ENCODE data around the gene THBS2.

THBS2 gene

DNA sequence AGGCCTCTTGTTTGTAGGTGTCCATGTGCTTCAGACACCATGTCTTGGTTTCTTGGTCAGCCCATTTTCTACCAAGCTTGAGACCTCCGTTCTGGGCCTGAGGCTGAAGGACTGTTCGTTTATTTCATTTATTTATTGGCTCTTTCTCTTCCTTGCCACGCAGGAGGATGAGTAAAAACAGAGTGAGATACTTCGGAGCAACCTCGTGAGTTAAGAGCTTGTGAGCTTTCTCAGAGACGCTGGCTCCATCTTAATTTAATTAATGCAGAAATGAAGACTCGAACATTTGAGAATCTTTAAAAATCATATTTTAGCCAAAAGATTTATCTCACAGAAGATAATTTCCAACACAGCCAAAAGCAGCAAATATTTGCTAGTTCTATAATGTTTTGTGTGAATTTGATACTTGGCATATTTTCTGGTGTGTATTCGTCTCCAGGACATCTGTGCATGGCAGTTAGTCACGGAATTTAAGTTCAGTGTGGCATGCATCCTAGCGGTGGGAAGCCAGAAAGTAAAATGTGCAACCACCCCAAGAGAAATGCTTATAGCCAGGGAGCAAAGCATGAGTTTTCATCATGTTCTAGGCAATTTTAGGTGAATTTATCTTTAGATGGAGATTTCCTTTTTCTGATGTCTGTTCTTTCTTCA lies 76.0 kb downstream of the THBS2 start:
- no peak for DNase-seq

DNA sequence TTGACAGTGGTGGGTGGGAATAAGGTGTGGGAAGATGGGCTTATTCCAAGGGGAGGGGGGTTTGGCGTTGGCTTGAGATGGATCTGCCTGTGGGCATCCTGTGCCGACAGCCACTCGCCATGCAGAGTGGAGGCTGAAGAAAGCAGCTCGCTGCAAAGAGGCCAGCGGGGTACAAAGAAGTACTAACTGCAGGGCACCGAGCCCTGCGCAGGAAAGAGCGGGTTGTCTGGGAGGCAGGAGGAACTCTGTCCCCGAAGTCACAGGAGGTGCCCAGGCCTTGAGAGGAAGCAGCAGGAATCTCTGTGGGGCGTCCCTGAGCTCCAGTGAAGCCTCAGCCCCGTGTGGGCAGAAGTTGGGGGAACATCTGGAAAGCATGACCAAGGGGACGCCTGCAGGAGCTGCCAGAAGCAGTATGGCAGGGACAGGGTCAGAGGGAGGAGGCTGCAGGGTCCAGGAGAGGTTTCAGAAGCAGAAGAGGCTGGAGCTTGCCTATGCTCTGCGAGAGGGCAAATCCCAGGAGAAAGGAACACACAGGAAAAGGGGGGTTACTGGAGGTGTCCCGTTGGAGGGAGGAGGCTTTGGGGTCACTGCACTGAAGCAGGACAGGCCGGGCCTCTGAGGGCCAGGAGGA lies 77.2 kb downstream of the THBS2 start:
- no peak for DNase-seq

DNA sequence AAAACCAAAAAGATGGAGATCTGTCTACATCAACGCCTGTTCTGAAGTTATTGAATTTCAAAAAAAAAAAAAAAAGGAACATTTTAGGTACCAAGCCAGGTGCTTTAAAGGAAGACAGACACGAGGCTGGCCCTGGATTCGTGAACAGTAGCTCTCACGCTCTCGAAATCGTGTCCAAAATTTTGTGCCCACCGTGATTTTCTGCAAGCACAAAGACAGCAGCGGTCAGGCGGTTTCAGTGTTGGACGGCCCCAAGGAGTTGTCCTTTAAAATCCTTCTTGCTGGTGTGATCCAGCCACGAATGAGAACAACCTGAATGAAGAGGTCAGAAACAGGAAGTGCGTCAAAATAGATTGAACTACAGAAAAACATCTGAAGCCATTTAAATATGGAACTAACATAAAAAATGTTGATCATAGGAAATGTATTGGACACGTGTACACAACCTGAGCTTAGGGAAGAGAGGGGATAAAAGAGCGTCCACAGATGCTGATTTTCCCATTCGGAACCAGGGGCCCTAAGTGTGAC lies 78.2 kb downstream of the THBS2 start:
- no peak for DNase-seq

DNA sequence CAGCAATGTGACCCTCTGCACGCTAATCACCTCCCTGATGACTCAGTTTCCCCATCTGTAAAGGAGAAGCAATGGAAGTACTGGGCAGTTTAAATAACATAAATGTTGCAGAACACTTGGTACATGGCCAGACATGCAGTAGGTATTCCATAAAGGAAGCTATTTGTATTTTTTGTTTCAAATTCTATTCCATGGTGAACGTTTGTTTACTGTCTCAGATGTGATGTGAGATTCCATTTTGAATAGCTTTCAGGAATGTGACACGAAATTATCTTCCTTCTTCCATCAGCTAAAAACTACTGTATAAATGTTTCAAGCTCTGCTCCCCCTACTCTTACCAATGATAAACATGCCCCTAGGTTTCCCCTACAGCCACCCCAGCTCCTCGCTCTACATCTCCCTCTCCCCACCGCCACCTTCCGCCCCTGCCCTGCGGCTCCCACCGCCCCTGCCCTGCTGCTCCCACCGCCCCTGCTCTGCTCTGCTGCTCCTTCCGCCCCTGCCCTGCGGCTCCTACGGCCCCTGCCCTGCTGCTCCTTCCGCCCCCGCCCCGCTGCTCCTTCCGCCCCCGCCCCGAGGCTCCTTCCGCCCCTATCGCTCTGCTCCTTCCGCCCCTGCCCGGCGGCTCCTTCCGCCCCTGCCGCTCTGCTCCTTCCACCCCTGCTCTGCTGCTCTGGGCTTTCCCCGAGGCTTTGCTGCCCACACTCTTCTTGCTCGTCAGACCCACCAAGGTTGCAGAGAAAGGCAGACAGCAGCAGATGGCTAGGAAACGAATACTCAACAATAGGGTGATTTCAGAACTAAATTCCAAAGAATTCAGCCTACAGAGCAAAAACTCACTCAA lies 78.9 kb downstream of the THBS2 start:
- no peak for DNase-seq

DNA sequence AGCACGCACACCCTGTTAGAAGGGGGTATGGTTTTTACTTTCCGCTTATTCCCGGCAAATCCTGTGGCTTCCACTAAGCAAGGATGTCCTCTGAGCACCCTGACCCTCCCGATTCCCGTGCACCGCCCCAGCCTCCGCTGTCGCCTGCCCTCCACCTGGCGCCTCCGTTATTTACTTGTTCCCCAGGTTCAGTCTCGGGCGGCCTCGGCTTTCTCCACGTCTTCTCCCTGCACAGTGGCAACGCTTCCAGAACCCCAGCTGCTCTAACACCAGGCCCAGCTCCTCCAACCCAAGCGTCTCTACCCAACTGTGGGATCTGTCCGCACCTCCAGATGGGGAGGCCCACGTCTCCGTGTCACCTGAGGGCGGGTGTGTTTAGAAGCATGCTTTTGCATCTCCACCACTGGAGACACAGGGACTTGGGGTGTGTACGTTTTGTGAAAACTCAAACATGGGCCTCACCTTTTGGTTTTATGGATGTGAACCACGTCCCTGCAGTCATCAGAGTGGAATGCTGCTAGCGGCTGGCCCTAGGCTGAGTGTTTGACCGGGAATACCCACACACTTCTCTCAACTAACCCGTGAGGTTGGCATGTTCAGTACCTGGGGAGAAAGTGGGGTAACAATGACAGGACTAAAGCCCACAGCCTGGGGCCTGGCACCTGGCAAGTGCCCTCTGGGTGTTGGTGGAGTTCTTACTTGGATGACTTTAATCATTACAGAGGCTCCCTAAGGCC lies 79.9 kb downstream of the THBS2 start:
- DNase-seq, result no peak

DNA sequence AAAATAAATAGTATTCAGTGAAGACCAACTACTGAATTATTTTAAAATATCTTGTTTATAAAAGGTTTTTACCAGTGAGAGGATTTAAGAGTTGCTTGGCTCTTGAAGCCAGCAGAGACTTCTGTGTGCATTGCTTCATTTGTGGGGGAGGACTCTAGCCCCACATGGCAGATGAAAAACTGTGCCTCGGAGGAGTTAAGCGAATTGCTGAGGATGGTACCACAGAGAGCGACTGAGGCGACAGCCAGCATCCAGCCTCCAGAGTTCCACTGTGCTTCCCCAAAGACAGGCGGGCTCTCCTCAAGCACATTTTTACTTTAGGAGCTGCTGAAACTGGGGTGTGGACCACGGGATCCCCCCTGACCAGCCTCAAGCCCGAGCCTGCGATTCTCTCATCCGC lies 80.7 kb downstream of the THBS2 start:
- DNase-seq, result no peak

DNA sequence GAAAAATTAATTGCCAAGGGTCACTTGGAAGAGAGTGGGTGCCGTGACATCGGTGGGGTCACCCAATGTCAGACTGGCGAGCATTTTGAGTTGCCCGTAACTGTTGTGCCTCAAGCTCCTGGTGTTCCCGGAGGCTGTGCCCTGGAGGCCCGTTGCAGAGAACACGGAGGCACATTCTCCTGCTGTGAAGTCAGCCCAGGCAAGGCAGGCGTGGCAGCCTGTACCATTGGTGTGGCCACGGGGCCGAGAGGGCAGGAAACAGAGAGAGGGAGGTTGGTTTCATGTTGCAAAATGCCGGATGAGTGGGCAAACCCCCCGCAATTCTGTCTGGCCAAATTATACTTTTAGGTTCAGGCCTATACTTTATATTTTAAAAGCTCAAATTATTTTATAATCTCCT lies 81.2 kb downstream of the THBS2 start:
- DNase-seq, result no peak

DNA sequence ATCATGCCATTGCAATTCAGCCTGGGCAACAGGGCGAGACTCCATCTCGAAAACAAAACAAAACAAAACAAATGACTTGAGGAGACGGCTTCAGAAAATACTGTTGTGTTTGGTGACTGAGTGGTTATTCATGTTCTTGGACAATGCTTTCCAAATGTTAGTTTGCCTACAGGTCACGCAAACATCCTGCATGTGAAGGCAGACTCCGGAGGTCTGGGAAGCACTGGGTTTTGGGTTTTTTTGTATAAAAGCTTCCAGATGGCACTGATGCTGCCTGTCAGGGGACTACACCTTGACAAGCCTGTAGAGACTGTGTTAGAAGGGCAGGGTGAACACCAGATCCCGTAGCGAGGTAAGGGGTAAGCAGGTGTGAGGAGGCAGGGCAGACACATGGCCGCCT lies 81.7 kb downstream of the THBS2 start:
- DNase-seq, result no peak

DNA sequence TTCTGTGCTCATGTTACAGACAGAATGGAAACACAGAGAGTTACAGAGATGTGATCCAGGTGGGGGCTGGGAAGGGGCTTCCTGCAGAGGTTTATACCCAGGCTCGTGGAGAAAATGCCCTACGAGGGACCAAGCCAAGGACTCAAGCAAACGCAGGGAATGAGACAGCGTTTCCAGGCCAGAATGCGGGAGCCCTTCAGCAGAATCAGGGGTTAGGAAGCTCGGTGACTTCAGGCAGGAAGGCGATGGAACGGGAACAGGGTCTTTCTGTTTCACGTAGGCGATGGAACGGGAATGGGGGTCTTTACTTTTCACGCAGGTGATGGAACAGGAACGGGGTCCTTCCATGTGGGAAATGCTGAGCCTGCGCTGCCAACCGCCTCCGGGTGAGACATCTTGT lies 82.6 kb downstream of the THBS2 start:
- no peak for DNase-seq

DNA sequence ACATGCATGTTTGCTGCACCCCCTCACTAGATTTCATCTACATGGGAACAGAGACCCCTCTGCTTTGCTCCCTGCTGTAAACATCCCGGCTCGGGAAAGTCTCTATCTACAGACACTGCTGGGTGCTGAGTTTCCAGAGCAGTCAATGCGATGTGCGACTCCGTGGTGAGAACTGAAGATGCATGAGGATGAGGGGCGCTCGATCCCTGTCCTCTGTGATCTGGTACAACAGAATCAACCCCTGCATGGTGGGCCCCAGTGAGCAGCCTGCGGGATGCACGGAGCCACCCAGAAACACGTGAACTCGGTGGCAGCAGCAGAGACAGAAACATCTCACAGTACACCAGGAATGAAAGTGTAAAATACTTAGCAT lies 83.1 kb downstream of the THBS2 start:
- DNase-seq, result no peak

DNA sequence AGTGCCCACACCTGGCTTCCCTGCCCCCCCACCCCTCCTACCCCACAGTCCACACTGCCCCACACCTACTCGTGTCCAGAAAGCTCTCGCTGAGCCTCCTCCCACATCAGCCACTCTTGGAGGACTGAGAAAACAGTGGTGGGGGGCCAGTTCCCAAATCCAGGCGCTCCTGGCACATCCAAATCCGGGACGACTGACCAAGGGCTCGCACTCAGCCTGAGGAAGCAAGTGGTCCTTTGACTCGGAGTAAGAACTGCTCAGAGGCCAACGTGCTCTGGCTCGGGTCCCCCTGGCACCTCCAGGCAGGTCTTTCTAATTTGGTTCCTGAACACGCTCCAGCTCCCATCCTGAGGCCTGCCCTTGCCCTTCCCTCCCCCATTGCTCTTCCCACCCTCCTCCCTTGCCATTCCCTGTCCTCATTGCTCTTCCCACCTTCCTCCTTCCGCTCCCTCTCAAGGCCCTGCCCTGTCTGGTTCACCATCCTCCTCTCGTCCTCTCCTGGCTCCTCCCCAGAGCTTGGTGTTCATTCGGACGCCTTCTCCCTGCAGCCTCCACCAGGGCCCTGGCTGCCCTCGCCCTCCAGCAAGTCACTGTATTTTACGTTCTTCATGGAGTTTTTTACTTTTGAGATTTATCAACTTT lies 83.6 kb downstream of the THBS2 start:
- DNase-seq, result no peak

DNA sequence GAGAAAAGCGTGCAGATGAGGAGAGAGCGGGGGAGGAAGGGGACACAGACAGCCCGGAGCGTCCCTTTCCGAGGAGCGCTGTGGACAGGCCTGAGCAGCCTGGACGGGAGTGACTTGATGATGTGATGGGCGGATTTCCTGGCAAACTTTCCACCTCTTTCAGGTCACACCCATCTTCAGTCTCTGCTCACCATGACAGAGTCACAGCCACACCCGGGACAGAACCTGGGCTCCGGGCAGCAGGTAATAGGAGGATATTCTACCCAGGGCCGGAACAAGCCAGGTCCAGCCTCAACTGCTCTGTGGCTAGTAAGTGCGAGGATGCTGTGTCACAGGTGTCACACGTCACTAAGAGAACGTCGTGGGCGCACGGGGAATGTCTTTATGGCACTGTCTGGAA lies 84.3 kb downstream of the THBS2 start:
- no peak for DNase-seq

DNA sequence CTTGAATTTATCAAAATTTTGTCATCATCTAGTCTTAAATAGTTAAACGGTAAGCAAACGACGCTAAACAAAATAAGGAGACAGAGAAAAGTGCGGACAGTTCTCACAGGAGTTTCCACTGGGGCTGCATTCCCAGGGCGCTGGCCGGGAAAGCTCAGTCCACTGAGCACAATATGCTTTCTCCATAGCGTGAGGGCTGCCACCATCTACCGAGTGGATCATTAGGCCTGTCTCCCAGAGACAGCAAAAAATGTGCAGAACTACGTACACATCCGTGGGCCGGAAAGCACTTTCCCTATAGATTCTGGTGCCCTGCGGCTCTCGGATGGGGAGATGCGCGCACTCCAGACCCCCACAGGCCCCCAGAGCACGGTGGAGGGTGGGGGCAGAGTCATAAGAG lies 84.9 kb downstream of the THBS2 start:
- no peak for DNase-seq

DNA sequence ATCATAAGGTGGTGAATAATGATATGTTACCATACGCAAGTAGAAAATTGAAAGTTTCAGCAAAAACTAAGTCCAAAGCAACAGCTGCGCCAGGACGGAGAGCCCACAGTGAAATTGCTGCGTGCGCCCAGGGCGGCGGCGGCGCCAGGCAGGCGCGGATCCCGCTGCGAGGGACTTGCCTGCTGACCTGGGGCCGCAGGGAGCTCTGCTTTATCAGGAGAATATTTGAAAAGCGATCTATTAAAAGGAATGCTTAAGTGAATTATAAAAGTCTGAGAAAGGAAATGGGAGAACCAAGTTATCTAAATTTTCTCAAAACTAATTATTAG lies 85.4 kb downstream of the THBS2 start:
- DNase-seq, result no peak

DNA sequence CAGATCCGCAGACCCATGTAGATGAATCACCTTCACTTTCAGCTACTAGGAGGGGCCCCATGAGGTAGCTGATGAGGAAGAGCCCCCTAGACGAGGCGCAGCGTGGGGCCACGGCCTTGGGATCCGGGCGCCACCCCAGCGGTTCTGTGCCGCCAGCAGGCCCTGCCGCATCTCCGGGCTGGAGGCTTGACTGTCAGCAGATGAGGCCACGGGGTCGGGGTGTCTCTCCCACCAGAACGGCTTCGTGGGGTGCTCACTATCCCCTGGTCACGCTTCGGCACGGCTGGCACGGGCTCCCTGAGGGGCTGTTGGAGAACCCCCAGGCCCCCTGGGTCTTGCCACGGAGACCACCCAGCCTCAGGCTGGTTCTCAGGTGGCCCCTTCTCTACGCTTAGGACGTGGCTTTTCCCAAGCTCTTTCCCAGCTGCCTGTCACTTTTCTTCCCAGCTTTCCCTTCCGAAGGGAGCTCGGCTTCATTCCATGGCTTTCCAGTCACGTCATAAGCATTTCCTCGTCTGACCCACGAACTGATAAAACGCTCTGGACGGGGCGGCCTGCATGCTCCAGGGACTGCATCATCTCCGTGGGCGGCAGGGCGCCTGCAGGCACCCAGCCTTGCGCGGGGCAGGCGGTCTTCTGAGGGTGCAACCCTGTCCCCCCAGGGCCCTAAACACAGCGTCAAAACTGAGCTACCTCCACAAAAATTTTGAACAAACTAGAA lies 85.9 kb downstream of the THBS2 start:
- DNase-seq, result no peak

DNA sequence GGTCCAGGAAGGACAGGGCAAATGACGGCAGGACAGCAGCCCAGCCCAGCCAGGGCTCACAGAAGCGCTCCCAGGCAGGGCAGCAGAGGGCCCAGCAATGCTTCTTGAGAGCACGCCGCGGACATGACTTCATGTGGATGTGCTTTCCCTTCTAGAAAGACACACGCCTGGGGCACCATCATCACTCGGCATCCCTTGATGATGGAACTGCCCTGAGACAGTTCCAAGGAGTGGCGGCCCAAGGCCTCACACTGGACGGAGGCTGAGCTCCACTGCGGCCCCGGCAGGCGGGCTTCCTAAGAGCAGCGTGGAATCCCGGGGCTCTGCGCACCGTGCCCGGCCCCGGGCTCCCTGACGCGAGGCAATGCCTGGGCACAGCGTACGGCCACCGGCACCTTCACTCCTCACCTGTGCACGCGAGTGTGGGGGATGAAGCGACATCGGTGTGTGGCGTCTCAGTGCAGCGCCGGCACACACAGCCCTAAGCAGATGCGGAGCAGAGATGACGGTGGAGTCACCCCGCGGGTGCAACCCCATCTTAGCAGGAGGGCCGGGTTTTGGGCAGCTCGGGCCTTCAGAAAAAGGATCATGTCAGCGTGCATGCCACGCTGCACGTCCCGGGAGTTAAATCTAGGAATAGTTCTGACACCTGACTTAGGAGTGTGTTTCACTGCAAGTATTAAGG lies 86.6 kb downstream of the THBS2 start:
- DNase-seq, result no peak
